ENCODE data around the gene PNKD. TPM values are rescaled to one million over a fixed set of nuclear protein-coding genes. Genes with fewer than 3 reads are reported as not detected.
"Not testable (repeated sequence)": the region's sequence is repeated elsewhere in the genome, so short reads cannot be mapped to it uniquely, and the experiment has no call there.

PNKD gene
- total RNA-seq, 1 donor from 2014 or later: 40.3 TPM

DNA sequence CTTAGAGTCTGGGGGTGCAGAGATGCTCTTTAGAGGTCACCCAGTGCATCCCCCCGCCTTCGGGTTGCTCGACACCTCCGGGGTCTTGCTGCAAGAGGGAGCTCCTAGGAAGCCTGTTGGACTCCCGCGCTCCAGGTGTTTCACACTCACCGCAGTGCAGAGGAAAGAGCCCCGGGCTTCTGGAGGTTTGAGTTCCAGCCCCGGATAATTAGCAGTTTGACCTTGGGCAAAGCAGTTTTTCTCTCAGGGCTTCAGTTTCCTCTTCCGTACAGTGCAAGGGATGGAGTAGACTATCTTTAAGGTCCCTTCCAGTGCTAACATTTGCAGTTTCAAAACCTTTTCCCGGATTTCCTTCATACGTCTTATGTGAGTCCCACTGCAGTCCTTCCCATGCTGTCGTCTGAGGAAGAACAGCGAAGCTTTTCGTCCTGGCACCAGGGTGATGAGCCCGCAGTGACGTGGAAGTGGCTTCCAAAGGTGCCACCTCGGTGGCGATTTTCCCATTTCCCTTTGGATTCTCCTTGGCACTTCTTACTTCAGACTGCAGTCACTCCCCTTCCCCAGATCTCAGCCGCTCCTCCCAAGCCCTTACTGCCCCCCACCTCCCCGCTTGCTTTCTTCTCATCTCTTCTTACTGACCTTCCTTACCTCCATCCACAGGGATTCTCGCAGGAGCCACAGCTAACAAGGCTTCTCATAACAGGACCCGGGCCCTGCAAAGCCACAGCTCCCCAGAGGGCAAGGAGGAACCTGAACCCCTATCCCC is 585 bp downstream of the PNKD start:
- Mint-ChIP-seq H3K27ac (ENCODE audit: unreplicated experiment) (peak overlapping the region; percentile 85), H3K27me3 (ENCODE audit: low read depth) (no peaks in the 10 kb centered on the region)

DNA sequence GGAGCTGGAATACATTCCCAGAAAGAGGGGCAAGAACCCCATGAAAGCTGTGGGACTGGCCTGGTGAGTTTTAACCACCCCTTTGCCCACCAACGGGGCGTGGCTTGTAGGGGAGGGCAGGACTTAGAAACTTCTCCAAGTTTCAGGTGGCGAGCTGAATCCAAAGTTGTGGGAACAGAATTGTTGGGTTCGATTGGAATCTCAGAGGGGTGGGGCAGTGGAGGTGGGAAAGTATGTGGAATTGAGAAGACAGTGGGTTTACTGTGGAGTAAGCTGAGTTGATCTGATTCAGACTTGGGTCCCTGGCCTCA is 1.1 kb downstream of the PNKD start:
- TF ChIP-seq, protein P1, sequence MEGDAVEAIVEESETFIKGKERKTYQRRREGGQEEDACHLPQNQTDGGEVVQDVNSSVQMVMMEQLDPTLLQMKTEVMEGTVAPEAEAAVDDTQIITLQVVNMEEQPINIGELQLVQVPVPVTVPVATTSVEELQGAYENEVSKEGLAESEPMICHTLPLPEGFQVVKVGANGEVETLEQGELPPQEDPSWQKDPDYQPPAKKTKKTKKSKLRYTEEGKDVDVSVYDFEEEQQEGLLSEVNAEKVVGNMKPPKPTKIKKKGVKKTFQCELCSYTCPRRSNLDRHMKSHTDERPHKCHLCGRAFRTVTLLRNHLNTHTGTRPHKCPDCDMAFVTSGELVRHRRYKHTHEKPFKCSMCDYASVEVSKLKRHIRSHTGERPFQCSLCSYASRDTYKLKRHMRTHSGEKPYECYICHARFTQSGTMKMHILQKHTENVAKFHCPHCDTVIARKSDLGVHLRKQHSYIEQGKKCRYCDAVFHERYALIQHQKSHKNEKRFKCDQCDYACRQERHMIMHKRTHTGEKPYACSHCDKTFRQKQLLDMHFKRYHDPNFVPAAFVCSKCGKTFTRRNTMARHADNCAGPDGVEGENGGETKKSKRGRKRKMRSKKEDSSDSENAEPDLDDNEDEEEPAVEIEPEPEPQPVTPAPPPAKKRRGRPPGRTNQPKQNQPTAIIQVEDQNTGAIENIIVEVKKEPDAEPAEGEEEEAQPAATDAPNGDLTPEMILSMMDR (conservative IDR thresholded peaks at IDR 0.05): no peak
- Mint-ChIP-seq H3K4me3 (peak overlapping the region; percentile 98), H3K4me1 (peaks cover 38% of the 10 kb centered on the region), H3K27ac (ENCODE audit: unreplicated experiment) (no peak overlapping the region), H3K27me3 (ENCODE audit: low read depth) (no peaks in the 10 kb centered on the region), H3K36me3 (ENCODE audit: low read depth) (peaks cover 7% of the 10 kb centered on the region), H3K9me3 (no peaks in the 10 kb centered on the region)
- no peak for DNase-seq (ENCODE audit: low read depth, low spot score)

More for the DNA sequence above, 585 bp downstream of the PNKD start:
- DNase-seq (ENCODE audit: low read depth, low spot score): no peak
- H3K4me1 Mint-ChIP-seq: peaks cover 38% of the 10 kb centered on the region
- no peaks in the 10 kb centered on the region for H3K9me3 Mint-ChIP-seq
- TF ChIP-seq, protein P1 (conservative IDR thresholded peaks at IDR 0.05): no peak
- peaks cover 7% of the 10 kb centered on the region for H3K36me3 Mint-ChIP-seq (ENCODE audit: low read depth)
- H3K4me3 Mint-ChIP-seq: peak overlapping the region; percentile 98

DNA sequence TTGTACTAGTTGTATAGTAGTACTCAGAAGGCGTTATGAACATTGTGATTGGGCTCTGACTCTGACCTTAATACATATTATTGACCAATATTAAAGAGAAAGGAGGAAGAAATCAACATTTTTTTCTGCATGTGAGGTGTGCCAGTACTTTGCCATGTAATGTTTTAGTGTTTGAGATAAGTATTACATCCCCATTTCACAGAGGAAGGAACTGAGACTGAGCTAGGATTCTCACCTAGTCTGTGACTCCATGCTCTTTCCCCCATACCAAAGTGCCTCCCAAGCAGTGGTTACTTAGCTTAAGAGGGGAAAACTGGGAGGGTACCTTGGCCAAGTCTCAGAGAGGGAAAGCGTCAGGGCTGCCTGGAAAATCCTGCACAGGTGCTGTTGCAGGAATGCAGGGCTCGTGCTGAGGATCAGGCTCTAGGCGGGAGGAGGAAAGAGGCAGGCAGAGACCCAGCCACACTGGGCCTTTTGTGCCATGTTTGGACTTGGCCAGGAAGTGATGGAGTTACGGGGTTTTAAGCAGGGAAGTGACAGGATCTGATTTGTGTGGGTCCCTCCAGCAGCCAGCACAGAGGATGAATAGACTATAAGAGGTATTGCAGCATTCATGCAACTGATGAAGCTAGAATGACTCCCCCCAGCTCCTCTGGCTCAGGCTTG is 1.7 kb downstream of the PNKD start:
- Mint-ChIP-seq H3K27me3 (ENCODE audit: low read depth) (no peaks in the 10 kb centered on the region), H3K36me3 (ENCODE audit: low read depth) (peaks cover 7% of the 10 kb centered on the region), H3K9me3 (no peaks in the 10 kb centered on the region), H3K4me3 (peak overlapping the region; percentile 98), H3K27ac (ENCODE audit: unreplicated experiment) (no peak overlapping the region), H3K4me1 (peaks cover 38% of the 10 kb centered on the region)
- DNase-seq (ENCODE audit: low read depth, low spot score): no peak
- TF ChIP-seq, protein P1 (conservative IDR thresholded peaks at IDR 0.05): no peak

DNA sequence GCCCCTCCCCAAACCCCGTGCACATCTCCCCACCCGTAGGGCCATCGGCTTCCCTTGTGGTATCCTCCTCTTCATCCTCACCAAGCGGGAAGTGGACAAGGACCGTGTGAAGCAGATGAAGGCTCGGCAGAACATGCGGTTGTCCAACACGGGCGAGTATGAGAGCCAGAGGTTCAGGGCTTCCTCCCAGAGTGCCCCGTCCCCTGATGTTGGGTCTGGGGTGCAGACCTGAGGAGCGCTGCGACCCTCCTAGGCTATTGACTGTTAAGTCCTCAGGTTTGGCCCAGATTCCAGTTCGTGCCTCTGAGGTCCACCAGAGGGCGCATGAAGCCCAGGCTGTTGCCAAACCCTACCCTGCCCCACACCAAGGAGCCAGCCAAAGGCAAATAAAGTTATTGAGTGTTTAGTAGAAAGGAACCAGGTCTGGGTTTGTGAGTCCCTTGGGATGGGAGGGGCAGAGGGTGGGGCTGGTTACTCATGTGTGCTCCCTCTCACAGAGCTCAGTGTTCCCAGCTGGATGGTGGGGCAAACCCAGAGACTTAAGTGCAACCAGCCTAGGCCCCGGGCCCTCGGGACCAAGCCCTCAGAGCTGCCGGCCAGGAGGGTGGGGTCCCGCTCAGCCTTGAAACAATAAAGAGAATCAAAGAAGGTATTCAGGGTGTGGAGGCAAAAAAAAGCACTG is 2.4 kb downstream of the PNKD start:
- Mint-ChIP-seq H3K4me1 (peaks cover 32% of the 10 kb centered on the region), H3K4me3 (peak overlapping the region; percentile 98), H3K36me3 (ENCODE audit: low read depth) (peaks cover under 1% of the 10 kb centered on the region), H3K27ac (ENCODE audit: unreplicated experiment) (no peak overlapping the region), H3K9me3 (no peaks in the 10 kb centered on the region), H3K27me3 (ENCODE audit: low read depth) (no peaks in the 10 kb centered on the region)
- DNase-seq (ENCODE audit: low read depth, low spot score): peak; percentile 69
- TF ChIP-seq, protein P1 (conservative IDR thresholded peaks at IDR 0.05): peak; percentile 92

GRCh38 chr2:218273214-218273907 is 3.0 kb downstream of the PNKD start:
- not testable (repeated sequence) for DNase-seq (ENCODE audit: low read depth, low spot score); H3K9me3 Mint-ChIP-seq; H3K36me3 Mint-ChIP-seq (ENCODE audit: low read depth); H3K27me3 Mint-ChIP-seq (ENCODE audit: low read depth); H3K27ac Mint-ChIP-seq (ENCODE audit: unreplicated experiment)
- H3K4me3 Mint-ChIP-seq: peak overlapping the region; percentile 59
- H3K4me1 Mint-ChIP-seq: peaks cover 32% of the 10 kb centered on the region
